Stimulated activated CD4-positive, alpha-beta T cell treated with anti-CD3 and anti-CD28 coated beads, Interleukin-2, amount 100 ng/mL, for 24 hours (primary cell): ENCODE data around the gene C1QTNF5.
A peak's percentile ranks its signal among the peaks of the same experiment; 100 is the strongest.
"Not testable (repeated sequence)": the region's sequence is repeated elsewhere in the genome, so short reads cannot be mapped to it uniquely, and the experiment has no call there.

Source experiments
- DNase-seq, 2 donors: peaks; one replicate each; pipeline ENCODE4 v3.0.0-alpha.2; 2020

C1QTNF5 gene, protein sequence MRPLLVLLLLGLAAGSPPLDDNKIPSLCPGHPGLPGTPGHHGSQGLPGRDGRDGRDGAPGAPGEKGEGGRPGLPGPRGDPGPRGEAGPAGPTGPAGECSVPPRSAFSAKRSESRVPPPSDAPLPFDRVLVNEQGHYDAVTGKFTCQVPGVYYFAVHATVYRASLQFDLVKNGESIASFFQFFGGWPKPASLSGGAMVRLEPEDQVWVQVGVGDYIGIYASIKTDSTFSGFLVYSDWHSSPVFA

DNA sequence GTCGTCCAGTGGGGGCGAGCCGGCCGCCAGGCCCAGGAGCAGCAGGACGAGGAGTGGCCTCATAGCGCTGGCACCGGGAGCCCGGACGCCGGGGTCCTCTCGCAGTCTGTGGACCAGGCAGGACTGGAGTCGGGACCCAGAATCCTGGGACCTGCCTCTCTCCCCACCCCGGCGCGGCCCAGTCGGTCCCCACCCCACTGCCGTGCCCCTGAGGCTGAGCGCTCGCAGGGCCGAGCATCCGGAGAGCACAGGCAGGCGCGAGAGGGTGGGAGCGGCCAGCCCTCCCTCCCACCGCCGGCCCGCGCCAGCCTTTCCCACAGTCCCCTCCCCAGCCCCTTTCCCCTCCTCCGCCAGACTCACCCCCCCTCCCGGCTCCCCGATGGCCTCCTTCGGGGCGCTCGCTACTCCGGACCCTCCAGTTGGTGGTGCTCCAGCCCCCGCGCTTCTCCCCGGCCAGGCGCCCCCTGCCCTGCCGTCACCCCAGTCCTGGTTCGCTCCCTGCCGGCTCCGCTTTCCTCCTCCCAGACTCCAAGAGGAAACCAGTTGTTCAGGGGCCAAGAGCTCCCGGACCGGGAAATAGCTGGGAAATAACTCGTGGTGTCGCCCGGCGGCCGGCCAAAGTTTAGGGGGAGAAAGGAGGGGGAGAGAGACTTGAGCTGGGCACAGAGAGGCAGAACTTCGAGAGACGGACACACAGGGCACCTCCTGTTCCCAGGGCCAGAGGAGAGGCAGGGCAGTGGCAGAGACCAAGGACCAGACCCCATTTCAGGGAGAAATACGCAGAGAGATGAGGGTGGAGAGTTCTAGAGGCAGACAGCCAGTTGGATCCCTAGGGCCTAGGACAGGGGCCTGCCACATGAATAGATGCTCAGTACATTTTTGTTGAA is at the start of gene C1QTNF5:
C1QTNF5 (minus strand) TSS at position 549 of the 887 bp plus-strand sequence; CDS start at position 63, 486 bp downstream.
- DNase-seq: no peak

DNA sequence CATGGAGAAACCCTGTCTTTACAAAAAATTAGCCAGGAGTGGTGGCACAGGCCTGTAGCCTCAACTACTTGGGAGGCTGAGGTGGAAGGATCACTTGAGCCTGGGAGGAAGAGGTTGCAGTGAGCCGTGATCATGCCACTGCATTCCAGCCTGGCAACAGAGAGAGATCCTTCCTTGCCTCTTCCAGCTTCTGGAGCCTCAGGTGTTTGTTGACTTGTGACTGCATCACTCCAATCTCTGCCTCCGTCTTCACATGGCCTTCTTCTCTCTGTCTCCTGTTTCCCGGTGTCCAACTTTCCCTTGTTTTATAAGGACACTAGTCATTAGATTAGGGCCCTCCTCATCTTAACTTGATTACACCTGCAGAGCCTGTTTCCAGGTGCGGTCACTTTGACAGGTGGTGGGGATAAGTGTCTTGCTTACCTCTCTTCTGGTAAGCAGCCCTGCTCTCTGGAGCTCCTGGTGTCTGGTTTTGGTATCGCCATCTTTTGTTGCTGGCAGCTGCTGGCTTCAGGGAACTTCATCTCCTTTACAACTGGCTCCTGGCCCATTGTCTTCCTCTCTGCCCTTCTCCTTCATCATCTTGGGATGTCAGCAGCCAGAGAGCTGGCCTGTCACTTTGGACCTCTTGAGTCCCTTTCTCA is 49.0 kb upstream of the C1QTNF5 start:
- no peak for DNase-seq

DNA sequence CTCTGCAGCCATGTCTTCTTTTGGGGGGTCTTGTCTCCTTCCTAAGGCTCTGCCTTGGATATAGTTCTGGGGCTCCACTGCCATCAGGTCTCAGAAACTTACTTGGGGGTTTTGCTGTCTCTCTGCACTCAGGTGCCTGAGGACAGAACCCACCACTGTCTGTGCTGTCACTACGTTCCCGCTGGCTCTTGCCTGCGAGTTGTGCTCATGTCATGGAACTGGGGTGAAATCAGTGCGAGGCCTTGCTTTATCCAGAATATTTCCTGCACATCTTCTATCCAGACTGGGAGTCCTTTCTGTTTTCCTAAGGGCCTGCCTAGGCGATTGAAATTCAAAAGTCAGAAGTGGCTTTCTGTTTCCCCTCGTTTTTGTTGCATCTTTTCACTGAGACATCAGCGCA is 47.4 kb upstream of the C1QTNF5 start:
- no peak for DNase-seq

DNA sequence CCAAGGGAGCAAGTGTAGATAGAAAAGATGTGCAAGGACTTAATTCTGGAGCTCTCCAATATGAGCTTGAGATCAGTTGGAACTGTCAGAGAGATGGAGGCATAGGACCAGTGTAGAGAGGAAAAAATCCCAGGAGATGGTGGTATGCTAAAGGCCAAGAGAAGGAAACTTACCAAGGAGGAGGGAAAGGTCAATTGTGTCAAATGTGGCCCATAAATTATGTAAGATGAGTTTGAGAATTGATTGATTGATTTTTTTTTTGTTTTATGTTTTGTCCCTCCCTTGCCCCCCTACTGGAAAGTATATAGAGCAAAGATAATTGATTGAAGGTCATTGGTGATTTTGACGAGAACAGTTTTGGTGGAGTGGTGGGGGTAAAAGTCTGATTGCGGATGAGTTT is 43.6 kb upstream of the C1QTNF5 start:
- no peak for DNase-seq

DNA sequence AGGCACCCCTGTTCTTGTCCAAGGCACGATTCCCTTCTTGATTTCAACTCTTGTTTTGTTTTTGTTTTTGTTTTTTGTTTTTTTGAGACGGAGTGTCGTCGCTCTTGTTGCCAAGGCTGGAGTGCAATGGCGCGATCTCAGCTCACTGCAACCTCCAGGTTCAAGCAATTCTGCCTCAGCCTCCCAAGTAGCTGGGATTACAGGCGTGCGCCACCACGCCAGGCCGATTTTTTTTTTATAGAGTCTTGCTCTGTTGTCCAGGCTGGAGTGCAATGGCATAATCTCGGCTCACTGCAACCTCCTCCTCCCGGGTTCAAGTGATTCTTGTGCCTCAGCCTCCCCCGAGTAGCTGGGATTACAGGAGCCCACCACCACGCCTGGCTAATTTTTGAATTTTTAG is 41.8 kb upstream of the C1QTNF5 start:
- not testable (repeated sequence) for DNase-seq

DNA sequence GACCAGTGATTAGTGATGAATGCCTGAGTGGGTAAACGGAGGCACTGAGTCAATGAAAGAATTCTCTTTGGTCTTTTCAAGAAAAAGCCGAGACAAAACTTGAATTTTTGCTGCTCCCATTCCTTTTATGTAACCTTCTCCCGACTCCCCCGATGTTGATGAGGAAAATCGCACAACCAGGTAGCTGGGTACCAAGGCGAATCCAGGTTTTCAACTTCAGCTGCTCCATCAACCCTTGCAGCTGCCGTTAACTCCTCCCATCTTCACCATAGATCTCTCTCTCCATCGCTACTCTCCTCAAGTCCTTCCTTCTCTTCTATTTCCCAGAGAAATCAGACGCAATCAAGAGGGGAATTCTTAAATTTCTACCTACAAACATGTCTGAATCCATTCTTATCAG is 41.4 kb upstream of the C1QTNF5 start:
- no peak for DNase-seq

DNA sequence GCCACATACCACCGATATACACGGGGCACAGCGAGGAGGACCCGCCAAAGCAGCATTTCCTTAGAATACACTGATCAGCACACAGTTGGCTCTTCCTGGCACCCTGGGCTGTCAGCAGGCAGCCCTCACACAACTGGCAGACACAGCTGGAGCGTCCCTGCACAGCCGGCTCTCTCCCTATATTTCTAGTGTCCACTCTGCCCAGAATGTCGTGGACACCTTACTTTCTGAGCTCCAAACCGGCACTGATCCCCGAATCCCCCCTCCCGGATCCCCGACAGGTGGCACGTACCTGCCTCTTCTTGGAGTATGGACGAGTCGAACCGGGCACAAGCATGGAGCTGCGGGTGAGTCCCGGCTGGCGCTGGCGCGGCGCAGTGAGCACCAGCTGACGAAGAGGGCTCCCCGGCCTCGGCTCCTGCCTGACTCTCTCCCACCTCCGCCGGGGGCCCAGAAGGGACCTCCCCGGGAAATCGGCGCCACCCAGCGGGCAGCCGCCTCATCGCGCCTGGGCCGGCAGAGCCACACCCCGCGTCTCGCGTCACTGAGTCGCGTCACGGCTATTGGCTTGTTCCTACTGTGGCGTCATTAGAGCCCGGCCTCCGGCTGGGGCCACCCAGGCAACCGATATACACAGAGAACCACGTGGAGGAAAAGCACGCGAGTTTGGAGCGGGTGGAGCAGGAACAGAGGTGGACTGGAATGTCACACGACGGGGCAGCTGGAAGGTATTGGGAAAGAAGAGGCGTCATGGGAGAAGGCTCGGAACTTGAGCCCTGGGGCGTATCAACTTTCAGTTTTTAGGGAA is 40.7 kb upstream of the C1QTNF5 start, which contains the start of gene USP2:
USP2 (minus strand) TSS at position 510 of the 808 bp plus-strand sequence. CDS start 8,210 bp downstream, outside the sequence.
- peak; percentile 98 for DNase-seq

DNA sequence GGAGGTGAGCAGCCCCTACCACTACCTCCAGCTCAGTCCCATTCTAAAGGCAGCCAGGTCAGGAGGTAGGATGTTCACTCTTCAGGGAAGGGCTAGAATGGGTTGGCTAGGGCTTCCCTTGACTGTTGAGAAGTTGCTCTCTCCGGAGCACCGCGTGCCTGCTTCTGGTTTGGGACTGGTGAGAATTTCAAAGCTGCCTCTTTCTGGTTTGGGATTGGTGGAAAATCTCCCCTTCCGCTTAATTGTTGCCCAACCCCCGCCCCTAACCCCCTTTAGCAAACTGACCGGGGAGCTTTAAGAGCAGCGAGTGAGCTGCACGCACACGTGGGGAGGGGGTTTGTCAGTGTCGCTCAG is 40.1 kb upstream of the C1QTNF5 start:
- DNase-seq: no peak

DNA sequence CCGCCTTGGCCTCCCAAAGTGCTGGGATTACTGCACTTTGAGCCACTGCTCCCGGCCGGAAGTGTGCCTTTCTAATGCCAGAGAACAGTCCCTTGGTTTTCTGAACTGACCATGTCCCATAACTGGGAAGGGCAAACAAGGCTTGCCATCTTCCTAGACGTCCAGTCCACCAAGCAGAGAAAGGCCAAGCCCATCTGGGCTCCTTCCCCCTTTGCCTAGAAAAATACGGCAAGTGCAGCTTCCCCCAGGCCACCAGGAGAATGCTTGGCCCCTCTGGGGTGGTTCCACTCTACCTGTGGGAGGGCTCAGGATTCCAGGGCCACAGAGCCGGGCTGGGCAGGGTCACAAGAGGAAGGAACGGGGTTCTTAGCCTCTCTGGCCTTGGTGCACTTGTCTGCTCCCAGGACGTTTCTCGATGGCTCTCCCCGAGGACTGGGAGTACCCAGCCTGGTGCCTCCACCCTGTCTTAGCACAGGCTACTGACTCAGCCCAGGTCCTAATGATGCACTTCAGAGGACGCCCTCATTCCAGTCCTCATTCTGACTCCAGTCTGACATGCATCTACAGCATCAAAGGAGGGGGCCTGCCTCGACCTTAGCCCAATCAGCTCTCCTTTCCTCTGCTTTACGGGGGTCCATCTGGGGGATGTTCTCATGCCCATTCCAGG is 39.6 kb upstream of the C1QTNF5 start:
- DNase-seq: no peak

DNA sequence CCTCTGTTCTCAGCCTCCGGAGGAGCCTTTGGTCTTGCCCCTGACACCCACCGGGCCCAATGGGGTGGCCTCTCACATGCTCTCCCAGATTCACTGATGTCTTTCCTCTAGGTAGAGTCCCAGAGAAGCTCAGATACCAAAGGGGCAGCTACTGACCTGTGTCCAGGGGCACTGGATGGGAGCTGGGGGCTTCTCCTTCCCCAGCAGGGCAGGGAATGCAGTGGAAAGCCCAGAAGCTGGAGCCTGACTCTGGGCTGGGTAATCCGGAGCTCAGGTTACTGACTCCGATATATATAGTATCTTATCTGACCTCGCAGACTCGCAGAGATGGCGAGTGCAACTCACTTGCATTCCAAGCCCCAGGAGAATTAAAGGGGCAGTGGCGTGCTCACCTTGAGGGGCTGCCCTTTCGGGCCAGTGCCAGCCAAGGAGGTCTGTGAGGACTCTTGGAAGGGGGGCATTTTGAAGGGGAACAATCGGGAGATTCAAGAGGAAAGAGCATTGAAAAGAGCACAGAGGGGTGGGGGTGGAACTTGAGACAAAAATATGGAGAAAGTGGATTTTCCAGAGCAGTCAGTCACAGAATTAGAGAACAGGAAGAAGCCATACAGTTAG is 38.3 kb upstream of the C1QTNF5 start:
- no peak for DNase-seq

DNA sequence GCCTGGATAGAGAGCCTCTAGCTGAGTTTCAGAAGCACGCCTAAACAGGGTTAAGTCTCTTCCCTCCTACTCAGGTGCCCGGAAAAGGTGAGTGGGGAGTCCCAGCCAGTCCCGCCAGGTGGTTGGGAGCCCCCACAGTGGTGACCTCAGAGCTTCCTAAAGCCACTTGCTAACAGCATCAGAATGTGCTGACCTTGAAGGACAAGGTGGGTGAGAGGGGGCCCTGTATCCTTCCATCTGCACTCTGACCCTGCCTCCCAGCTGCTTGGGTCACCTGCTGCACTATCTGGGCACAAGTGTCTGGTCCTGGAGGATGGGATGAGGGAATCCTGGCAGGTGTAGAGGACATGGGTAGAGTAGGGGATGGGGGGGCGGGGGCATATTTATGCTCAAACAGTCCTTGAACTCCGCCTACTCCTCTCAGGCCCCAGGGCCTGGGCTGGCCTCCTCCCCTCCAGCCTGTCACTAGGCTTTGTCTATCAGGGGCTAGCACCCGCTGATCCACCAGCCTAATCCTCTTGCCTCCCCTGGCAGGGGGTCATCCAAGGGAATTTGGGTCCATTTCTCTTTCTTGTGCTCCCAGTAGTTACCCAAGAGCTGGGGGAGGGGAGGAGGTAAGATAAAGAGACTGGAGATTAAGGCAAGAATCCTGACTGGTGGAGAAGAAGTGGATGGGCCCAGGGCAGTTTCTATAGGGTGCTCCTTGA is 37.4 kb upstream of the C1QTNF5 start:
- DNase-seq: no peak

DNA sequence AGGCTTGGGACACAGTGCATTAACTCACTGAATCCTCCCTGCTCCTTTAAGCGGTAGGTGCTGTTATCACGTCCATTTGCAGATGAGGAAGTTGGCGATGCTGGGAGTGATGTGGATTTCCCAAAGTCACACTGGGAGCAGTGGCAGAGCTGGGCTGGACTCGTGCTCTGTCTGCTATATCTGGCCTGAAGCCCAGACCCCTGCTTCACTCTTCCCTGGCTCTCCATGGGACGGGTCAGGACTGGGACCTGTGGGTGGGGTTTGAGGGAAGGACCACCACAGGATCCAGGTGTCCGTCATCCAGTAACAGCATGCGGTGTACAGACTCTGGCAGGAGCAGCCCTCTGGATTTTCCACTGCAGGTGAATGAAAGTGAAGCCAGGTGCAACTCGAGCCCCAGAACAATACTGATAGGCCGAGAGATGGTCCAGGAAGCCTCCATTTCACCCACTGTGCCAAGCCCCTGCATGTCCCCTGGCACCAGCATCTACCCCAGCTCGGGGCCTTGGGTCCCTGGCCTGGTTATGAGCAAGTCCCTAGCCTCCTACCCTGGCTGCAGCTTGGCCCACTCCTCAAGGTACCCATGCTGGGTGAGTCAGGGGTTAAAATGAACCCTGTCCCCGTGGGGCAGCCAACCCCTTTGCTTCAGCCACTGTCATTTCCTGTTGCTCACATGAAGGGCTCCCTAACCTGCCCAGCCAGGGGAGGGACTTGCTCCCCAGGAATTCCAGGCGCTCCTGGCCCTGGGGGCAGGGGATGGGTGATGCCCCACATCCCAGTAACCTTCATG is 36.6 kb upstream of the C1QTNF5 start:
- no peak for DNase-seq

DNA sequence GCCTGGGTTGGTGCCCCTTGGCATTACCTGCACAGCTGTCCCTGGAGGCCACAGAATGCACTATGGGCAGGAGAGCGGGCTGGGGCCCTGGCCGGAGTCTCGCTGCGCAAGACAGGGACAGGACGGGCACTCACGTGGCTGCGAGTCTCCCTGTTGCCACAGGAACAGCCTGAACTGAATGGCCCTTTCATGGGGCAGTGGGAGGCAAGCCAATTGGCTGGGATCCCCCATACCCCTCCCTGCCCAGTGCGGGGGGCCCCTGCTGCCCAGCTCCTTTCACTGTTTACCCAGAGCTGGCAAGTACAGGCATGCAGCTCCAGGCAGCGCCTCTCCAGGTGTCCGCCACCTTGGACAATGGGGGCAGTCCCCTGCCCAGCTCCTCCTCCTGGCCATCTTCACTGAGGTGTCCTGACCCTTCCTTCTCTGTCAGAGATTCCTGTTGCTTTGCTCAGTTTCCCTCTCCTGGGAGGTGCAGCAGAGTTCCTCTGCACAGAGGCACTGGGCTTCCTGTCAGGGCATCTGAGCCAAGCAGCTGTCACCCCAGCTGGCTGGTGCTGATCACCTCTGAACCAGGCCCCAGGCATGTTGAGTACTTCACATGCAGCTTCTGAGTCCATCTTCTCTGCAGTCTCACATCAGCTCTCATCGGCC is 35.6 kb upstream of the C1QTNF5 start:
- DNase-seq: no peak

DNA sequence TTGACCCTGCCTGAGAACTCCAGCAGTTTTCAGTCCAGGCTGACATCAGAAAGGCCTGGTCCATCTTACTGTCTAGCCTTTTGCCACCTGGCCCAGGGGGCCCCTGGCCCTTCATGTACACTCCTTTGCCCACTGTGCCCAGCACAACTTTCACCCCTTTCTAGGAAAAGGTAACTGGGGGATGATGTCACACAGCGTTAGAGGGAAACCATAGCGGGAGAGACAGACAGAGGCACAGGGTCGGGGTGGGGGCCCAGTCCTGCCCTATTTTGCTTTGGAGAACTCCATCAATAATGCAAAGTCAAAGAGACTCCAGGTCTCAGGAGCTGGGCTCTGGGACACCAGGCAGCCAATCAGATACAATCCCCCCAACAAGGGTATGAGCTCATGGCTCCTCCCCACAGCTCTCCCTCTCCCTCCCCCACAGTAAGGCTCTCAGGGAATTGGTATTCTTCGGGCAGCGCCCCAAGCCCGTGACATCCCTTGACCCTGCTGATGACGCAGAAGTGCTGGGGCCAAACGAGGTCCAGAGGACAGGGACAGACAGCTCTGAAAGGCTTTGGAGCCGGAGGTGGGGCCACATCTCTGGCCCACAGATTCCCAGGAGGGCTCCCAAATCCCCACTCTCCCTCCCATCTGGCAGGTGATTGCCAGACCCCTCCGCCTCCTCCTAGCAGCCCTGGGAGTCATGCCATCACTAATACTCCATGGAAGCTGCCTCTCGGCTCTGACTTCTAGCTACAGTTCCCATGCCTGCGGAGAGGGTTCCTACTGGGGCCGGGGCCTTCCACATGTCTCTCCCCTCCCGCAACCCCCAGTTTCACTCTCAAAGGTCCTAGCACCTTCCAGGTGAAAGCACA is 34.9 kb upstream of the C1QTNF5 start:
- DNase-seq: no peak

DNA sequence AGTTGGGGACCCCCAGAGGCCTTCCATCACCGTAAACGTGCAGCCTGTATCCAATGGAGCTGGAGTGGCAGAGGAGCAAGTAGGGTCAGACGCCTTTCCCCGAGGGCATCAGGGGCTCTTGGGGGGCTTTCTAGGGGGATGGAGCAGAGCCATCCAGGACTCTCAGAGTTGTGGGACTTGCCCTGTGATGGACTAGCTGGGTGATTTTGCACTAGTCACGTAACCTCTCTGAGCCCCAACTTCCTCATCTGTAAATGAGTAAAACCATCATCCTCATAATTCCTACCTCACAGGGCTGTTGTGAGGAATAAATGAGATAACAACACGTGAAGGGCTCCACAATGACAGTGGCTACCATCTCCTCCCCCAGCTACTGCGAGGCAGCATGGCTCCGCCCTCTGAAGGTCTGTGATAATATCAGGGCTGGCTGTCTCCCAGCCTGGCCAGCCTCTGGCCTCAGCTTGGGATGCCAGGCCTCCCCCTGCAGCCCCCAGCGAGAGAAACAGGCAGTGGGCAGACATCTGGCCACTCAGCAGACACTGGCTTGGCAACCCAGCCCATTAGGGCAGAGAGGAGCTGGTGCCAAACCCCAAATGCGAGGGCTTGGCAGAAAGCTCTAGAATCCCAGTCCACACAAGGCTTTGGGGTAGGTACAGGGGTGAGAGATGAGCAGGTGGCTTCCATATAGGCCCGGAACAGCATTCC is 34.1 kb upstream of the C1QTNF5 start:
- no peak for DNase-seq

DNA sequence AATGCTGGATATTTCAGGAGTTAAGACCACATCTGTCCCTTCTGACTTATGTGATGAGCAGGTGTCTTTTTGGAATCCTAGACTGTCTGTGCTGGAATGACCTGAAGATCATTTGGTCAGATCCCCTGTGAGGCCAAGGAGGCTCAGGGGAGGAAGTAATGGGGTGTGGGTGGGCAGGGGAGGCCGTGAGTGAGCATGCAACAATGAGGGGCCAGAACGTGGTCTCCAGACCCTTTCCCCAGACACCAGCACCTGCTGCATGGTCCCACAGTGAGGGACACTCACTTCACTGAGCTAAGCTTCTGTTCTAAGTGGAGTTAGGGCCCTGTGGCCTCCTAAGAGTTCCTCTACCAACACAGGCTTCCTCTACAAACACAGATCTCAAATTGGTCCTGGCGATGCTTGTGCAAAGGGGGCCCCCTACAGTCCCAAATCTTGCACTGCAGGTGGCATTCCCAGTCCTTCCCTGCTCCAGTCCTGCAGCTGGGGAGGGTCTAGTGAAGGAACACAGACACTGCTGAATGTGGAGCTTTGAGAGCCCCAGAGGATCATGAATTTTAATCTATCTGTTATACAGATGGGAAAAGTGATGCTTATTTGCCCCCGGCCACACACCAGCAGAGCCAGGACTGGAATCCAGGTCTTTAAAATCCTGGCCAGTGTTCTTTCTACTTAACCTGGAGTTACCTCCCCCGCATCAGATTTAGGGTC is 33.4 kb upstream of the C1QTNF5 start:
- peak; percentile 58 to 60 for DNase-seq
